GM19238 (cell line): Measurements from ENCODE around the gene NPC1.

Source experiments
- DNase-seq: peaks from one replicate; pipeline ENCODE4 v3.0.0; 2011; ENCODE audit warnings: low spot score; ENCODE audit not compliant: insufficient read length

NPC1 gene

GRCh38 chr18:23609390-23610023 is 23.2 kb upstream of the NPC1 start:
- DNase-seq: no peak

- no peak for DNase-seq
Measured at GRCh38 chr18:23608211-23608610, 21.9 kb upstream of the NPC1 start.

GRCh38 chr18:23605941-23606340 is 19.6 kb upstream of the NPC1 start:
- DNase-seq: no peak

GRCh38 chr18:23599809-23600208 is 13.5 kb upstream of the NPC1 start:
- DNase-seq: no peak

- no peak for DNase-seq
Measured at GRCh38 chr18:23596183-23596582, 9.9 kb upstream of the NPC1 start.

GRCh38 chr18:23595591-23595990 is 9.3 kb upstream of the NPC1 start:
- no peak for DNase-seq

- DNase-seq: no peak
Measured at GRCh38 chr18:23593720-23594119, 7.4 kb upstream of the NPC1 start.

- no peak for DNase-seq
Measured at GRCh38 chr18:23592911-23593310, 6.6 kb upstream of the NPC1 start.

GRCh38 chr18:23591011-23591410 is 4.7 kb upstream of the NPC1 start:
- no peak for DNase-seq

GRCh38 chr18:23588836-23589560 is 2.7 kb upstream of the NPC1 start:
- DNase-seq: no peak

GRCh38 chr18:23587220-23587642 is 925 bp upstream of the NPC1 start:
- no peak for DNase-seq

- DNase-seq: no peak
Measured at GRCh38 chr18:23585897-23586248, 433 bp downstream of the NPC1 start.

- DNase-seq: no peak
Measured at GRCh38 chr18:23585007-23585871, 1.1 kb downstream of the NPC1 start.

- no peak for DNase-seq
Measured at GRCh38 chr18:23584019-23584983, 2.0 kb downstream of the NPC1 start.

GRCh38 chr18:23583071-23583865 is 3.0 kb downstream of the NPC1 start:
- no peak for DNase-seq

- no peak for DNase-seq
Measured at GRCh38 chr18:23580677-23581367, 5.5 kb downstream of the NPC1 start.

GRCh38 chr18:23578891-23579653 is 7.2 kb downstream of the NPC1 start:
- no peak for DNase-seq

- DNase-seq: no peak
Measured at GRCh38 chr18:23578067-23578701, 8.1 kb downstream of the NPC1 start.
